Uterus (tissue), 2 donors: ENCODE data around the gene PICALM.

Experiments used
- CTCF ChIP-seq, 4 experiments: fragments of 200-600 bp in 2 of 4; fragments of 450-650 bp in 2 of 4; sonication (generic) in 2 of 4; IDR thresholded peaks; one replicate each; pipeline ENCODE4 v1.5.1; 2016 to 2019; ENCODE audit warnings: antibody characterized with exemption in 4 of 4, mild to moderate bottlenecking in 2 of 4, moderate library complexity in 1 of 4
- POLR2A ChIP-seq, 2 donors: fragments of 450-650 bp; IDR thresholded peaks; one replicate each; pipeline ENCODE4 v1.6.1; 2016; ENCODE audit warnings: antibody characterized with exemption in 2 of 2, mild to moderate bottlenecking in 1 of 2, moderate library complexity in 1 of 2

- no peak for TF ChIP-seq CTCF (IDR thresholded peaks at IDR 0.05)
- TF ChIP-seq POLR2A (IDR thresholded peaks at IDR 0.05) = no peak
These were observed 55.2 kb downstream of the PICALM start for GRCh38 chr11:86013713-86014112.
